Central memory CD8-positive, alpha-beta T cell (primary cell): Measurements from ENCODE around the gene PRKACA.

Experiments
- ATAC-seq: fragments of 150-1000 bp; cut with Tn5 transposase; replicated peaks from 2 replicates; pipeline ENCODE4 v1.10.0; 2022; ENCODE audit warnings: mild to moderate bottlenecking, moderate FRiP score, moderate number of reproducible peaks; ENCODE audit not compliant: poor library complexity, severe bottlenecking; ENCODE audit errors: extremely low read depth
- DNase-seq, 2 donors: peaks; one replicate each; pipeline ENCODE4 v3.0.0; 2021; ENCODE audit warnings: low spot score in 2 of 2
- H3K27ac Mint-ChIP-seq: one replicate; pipeline ENCODE4 v1.8.0; 2022; ENCODE audit warnings: low read depth, mild to moderate bottlenecking, moderate library complexity, mixed read lengths
- H3K27me3 Mint-ChIP-seq: one replicate; pipeline ENCODE4 v1.8.0; 2022; ENCODE audit warnings: mixed read lengths
- H3K36me3 Mint-ChIP-seq: one replicate; pipeline ENCODE4 v1.8.0; 2022; ENCODE audit warnings: mild to moderate bottlenecking, moderate library complexity, mixed read lengths; ENCODE audit not compliant: insufficient read depth
- H3K4me1 Mint-ChIP-seq: one replicate; pipeline ENCODE4 v1.8.0; 2022; ENCODE audit warnings: mixed read lengths
- H3K4me3 Mint-ChIP-seq: one replicate; pipeline ENCODE4 v1.8.0; 2022; ENCODE audit warnings: mild to moderate bottlenecking, moderate library complexity, mixed read lengths
- H3K9me3 Mint-ChIP-seq: one replicate; pipeline ENCODE4 v1.8.0; 2022; ENCODE audit warnings: mixed read lengths

Gene PRKACA

DNA sequence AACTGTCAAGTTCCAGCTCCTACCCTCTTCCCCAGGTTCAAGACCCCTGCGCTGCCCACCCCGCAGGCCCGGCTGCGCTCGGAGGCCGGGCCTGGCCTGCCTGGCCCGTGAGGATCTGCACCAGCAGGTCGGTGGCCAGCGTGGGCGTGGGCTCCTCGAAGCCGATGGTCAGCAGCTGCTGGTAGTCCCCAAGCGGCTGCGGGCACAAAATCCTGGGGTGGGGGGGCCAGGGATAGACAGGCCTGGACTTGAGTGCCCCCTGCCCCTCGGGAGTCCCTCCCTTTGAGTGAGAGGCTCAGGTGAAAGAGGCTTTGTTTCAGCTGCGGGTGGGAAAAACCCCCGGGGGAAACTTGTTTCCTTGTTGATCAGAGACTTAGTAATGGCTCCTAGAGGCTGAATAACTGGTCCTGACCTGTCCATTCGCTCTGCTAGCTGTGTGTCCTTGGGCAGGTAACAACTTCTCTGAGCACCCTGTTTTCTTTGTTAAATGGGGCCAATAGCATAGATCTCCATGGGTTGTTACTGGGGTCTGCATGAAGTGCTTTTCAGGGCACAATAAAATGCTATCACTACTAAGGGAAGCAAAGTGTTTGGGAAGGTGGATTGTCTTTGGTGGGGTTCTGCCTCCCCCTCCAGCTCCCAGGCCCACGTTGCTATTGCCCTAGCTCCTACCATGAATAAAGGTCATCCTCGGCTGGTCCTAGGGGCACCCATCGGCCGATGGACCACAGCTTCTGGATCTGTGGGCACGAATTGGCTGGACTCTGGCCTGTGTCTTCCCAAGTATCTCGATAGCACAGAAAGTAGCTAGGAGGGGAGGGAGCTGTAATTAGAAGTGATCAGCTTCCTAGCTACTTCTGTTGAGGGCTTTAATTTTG, 35.5 kb downstream of the PRKACA start:
- Mint-ChIP-seq H3K4me1 (peaks cover 11% of the 10 kb centered on the region), H3K9me3 (no peaks in the 10 kb centered on the region), H3K27me3 (no peaks in the 10 kb centered on the region), H3K36me3 (peaks cover 7% of the 10 kb centered on the region), H3K27ac (peak overlapping the region; percentile 94), H3K4me3 (peak overlapping the region; percentile 82)
- ATAC-seq (peak; percentile 34), DNase-seq (no peak)

DNA sequence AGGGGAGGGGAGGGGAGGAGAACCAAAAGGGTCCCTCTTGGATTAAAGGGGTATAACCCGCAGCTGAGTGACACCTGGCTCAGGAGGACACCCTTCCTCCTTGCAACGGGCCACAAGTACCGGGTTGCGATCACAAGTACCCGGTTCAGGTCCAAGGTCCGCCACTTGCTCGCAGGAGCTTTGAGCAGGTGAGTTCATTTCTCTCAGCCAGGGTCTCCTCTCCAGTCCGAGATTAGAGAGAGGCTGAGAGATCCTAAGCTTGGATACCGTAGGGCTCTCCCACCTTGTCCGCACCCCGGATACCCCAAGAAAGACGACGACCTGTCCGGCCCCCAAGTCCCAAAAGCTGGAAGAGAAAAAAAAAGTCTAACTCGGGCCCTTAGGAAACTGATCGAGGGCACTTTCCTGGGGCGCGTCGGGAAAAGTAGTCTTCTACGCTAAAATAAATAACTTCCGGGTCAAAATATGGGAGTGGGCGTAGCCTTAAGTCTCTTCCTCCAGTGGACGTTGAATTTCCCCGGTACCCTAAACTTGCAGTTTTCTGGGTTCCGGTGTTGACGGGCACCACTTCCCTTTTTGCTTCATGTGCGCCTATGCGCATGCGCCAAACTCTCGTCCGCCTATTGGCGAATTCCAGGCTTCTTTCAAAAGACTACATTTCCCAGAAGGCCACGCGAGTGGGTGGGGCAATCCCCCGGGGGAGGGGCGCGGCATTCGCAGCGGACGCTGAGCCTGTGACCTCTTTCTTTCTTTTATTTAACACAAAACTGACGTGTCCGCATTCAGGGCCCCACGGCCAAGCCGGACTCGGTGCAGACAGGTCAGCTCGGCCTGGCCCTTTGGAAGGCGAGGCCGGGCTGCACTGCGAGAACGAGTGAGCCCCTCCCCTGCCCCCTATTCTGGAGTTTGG, 36.4 kb downstream of the PRKACA start:
- ATAC-seq, result peak; percentile 96
- Mint-ChIP-seq H3K9me3 (no peaks in the 10 kb centered on the region), H3K4me1 (peaks cover 11% of the 10 kb centered on the region), H3K27ac (peak overlapping the region; percentile 94), H3K4me3 (peak overlapping the region; percentile 82), H3K36me3 (peaks cover 9% of the 10 kb centered on the region), H3K27me3 (no peaks in the 10 kb centered on the region)
- peak; percentile 100 for DNase-seq

DNA sequence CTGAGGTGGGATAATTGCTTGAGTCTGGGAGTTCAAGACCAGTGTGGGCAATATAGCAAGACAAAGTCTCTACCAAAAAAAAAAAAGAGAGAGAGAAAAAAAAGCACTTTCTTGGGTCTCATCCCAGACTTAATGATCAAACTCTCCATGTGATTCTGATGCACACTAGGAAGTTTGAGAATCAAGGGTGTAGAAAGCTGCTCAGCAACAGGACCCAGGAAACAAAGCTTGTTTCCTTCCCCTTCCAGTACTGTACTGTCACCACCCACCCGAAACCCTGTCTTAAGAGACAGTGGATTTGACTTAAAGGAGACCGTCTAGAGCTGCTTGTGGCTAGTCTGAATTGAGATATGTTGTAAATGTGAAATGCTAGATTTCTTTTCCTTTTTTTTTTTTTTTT, 39.2 kb downstream of the PRKACA start:
- DNase-seq (no peak), ATAC-seq (no peak)
- H3K4me1 Mint-ChIP-seq, result peaks cover 26% of the 10 kb centered on the region
- no peak overlapping the region for H3K27ac Mint-ChIP-seq
- no peaks in the 10 kb centered on the region for H3K27me3 Mint-ChIP-seq
- no peaks in the 10 kb centered on the region for H3K9me3 Mint-ChIP-seq
- no peak overlapping the region for H3K4me3 Mint-ChIP-seq
- peaks cover 21% of the 10 kb centered on the region for H3K36me3 Mint-ChIP-seq

DNA sequence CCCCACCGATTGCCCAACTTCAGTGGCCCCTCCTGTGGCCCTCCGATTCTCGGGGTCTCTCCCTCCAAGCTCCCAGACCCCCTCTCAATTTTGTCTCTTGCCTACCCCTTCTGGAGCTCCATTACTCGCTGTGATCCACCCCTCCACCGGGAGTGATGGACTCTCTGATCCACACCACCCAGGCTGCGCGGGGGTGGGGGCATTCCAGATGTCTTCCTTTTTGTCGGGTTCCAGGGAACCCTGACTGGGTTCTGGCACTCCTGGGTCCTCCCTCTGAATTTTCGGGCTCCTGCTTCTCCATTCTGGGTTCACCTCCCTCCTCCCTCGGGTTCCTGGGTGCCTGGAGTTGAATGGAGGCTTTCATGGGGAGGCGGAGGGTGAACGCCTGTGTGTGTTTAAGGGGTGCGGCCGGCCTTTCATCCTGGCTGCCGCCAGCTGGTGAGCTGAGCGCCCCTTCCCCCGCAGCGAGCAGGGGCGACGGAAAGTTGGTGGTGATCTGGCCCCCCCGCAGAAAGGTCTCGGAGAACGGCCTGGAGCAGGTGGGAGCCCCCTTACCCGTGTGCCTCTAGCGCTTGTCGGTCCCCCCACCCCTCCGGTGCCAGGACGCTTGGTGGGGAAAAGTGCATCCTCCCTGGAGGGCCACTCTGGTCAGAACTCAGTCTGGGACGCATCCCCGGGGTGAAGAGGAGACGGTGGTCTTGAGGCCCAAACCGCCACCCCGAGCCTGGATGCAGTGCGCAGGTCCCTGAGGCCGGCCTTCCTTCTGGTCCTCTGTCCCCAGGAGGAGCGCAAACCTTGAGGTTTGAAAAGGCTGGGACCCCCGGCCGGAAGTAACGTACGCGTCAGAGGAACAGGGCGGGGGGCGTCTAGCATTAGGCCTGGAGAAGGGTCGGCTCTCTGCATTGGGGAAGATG, 43.4 kb downstream of the PRKACA start:
- Mint-ChIP-seq H3K4me1 (peaks cover 15% of the 10 kb centered on the region), H3K27ac (peak overlapping the region; percentile 97), H3K9me3 (no peaks in the 10 kb centered on the region), H3K27me3 (no peaks in the 10 kb centered on the region), H3K36me3 (peaks cover 14% of the 10 kb centered on the region), H3K4me3 (peak overlapping the region; percentile 98)
- DNase-seq, result no peak
- ATAC-seq, result peak; percentile 9

DNA sequence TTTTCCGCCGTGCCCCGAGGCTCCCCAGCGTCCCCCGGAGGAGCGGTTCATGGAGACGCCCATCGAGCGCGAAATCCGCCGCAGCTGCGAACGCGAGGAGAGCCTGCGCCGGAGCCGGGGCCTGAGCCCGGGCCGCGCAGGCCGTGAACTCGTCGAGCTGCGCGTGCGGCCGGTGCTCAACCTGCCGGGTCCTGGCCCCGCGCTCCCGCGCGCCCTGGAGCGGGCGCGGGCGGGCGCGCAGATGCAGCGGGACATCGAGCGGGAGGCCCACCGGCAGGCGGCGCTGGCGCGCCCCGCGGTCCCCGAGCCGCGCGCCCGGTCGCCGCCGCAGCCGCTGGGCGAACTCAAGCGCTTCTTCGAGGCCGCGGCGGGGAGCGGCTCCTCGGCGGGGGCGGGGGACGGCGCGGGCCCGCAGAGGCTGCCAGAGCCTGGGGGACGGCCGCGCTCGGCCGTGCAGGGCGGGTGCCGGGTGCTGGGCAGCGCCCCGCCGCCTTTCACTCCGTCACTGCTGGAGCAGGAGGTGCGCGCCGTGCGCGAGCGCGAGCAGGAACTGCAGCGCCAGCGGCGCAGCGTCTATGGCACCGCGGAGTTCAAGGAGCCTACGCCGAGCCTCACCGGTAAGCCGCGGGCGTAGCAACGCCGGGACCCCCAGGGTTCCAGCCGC, 44.2 kb downstream of the PRKACA start:
- H3K4me1 Mint-ChIP-seq, result peaks cover 15% of the 10 kb centered on the region
- H3K36me3 Mint-ChIP-seq, result peaks cover 14% of the 10 kb centered on the region
- ATAC-seq (peak; percentile 74), DNase-seq (peak; percentile 70 to 72)
- H3K4me3 Mint-ChIP-seq, result peak overlapping the region; percentile 98
- H3K27me3 Mint-ChIP-seq, result no peaks in the 10 kb centered on the region
- no peaks in the 10 kb centered on the region for H3K9me3 Mint-ChIP-seq
- peak overlapping the region; percentile 97 for H3K27ac Mint-ChIP-seq

DNA sequence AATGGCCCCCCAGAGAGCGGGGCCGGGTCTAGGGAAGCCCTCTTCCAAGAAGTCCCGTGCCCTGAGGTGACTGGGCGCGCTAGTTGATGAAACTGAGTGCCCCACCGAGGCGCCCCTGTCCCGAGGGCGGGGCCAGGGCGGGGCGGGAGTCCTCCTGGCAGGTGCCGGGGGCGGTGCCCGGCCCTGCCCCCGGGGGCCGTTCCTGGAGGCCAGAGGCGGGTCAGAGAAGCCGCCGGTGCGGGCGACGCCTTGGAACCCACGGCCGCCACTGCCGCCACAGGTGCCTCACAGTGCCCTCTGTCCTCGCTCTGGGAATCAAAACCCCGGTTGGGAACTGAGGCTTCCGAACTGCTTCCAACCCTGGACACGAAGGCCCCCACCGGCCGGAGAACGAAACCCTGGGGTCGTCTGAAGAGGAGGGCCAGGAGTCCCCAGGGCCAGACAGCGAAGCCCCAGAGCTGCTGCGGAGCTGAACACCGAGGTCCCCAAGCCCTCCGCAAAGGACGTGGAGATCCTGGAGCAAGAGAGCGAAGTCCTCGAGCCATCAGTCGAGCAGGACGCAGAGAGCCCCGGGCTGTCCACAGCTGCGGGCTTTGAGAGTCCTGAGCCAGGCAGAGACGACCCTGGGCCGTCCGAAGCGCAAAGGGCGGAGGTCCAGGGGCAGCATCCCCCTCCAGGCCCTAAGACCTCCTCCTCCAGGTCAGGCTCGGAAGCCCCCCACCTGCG, 44.9 kb downstream of the PRKACA start, which contains the start of gene MISP3:
TSS of gene MISP3 (plus strand) at position 252 of the 726 bp plus-strand sequence. CDS start 524 bp downstream, outside the sequence.
- Mint-ChIP-seq H3K27me3 (no peaks in the 10 kb centered on the region), H3K27ac (peak within 1 kb of the TSS; percentile 97), H3K9me3 (no peaks in the 10 kb centered on the region), H3K4me1 (peaks cover 15% of the 10 kb centered on the region), H3K36me3 (peaks cover 14% of the 10 kb centered on the region), H3K4me3 (peak within 1 kb of the TSS; percentile 98)
- ATAC-seq (peak; percentile 10), DNase-seq (no peak)

DNA sequence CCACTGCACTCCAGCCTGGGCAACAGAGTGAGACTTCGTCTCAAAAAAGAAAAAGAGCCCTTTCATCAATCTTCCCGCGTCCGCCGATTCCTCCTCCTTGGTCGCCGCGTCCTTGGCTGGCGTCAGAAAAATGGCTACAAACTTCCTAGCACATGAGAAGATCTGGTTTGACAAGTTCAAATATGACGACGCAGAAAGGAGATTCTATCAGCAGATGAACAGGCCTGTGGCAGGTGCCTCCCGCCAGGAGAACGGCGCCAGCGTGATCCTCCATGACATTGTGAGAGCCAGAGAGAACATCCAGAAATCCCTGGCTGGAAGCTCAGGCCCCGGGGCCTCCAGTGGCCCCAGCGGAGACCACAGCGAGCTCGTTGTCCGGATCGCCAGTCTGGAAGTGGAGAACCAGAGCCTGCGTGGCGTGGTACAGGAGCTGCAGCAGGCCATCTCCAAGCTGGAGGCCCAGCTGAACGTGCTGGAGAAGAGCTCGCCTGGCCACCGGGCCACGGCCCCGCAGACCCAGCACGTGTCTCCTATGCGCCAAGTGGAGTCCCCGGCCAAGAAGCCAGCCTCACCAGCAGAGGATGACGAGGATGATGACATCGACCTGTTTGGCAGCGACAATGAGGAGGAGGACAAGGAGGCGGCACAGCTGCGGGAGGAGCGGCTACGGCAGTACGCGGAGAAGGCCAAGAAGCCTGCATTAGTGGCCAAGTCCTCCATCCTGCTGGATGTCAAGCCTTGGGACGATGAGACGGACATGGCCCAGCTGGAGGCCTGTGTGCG, 47.1 kb downstream of the PRKACA start:
- peaks cover 10% of the 10 kb centered on the region for H3K27me3 Mint-ChIP-seq
- no peak for ATAC-seq

DNA sequence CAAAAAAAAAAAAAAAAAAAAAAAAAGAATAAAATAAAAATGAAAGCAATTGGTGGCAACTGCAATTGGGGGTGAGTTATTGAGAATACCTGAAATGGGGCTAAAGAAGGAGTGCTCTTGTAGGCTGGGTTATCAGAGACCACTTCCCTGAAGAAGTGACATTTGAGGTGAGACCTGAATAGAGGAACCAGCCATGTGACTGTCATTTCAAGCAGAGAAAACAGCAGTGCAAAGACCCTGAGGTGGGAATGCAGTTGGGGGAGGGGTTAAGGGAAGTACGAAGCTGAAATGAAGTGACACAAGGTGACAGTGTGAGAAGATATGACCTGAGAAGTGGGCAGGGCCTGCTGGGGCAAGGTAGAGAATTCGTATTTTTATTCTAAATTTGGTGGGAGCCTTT, 51.4 kb downstream of the PRKACA start:
- Mint-ChIP-seq H3K4me3 (no peak overlapping the region), H3K36me3 (no peaks in the 10 kb centered on the region)

More for the DNA sequence above, 47.1 kb downstream of the PRKACA start:
- Mint-ChIP-seq H3K4me1 (peaks cover 15% of the 10 kb centered on the region), H3K4me3 (peak overlapping the region; percentile 43), H3K9me3 (no peaks in the 10 kb centered on the region), H3K36me3 (peaks cover 10% of the 10 kb centered on the region), H3K27ac (peak overlapping the region; percentile 55)
- DNase-seq, result no peak

DNA sequence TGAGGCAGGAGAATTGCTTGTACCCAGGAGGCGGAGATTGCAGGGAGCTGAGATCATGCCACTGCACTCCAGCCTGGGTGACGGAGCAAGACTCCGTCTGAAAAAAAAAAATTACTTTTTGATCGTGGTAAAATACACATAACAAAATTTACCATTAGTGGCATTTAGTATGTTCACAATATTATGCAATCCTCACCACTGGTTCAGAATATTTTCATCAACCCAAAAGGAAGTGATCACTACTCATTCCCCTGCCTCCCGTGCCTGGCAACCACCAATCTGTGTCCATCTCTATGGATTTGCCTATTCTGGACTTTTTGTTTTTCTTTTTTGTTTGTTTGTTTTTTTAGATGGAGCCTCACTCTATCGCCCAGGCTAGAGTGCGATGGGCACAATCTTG, 54.5 kb downstream of the PRKACA start:
- DNase-seq (no peak), ATAC-seq (no peak)
- Mint-ChIP-seq H3K4me1 (peaks cover 12% of the 10 kb centered on the region), H3K27ac (no peak overlapping the region), H3K4me3 (no peak overlapping the region), H3K27me3 (peaks cover 46% of the 10 kb centered on the region), H3K9me3 (no peaks in the 10 kb centered on the region), H3K36me3 (peaks cover 2% of the 10 kb centered on the region)

More for the DNA sequence above, 51.4 kb downstream of the PRKACA start:
- no peak for ATAC-seq
- DNase-seq, result no peak
- Mint-ChIP-seq H3K4me1 (no peaks in the 10 kb centered on the region), H3K27ac (no peak overlapping the region), H3K9me3 (no peaks in the 10 kb centered on the region), H3K27me3 (peaks cover 16% of the 10 kb centered on the region)

DNA sequence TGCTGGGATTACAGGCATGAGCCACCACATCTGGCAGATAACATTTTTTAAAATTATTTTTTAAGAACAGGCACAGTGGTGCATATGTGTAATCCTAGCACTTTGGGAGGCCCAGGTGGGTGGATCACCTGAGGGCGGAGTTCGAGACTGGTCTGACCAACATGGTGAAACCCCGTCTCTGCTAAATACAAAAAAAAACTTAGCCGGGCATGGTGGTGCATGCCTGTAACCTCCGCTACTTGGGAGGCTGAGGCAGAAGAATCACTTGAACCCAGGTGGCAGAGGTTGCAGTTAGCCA, 55.1 kb downstream of the PRKACA start:
- no peaks in the 10 kb centered on the region for H3K9me3 Mint-ChIP-seq
- no peak for DNase-seq
- peaks cover 2% of the 10 kb centered on the region for H3K36me3 Mint-ChIP-seq
- H3K27ac Mint-ChIP-seq, result no peak overlapping the region
- H3K4me1 Mint-ChIP-seq, result peaks cover 16% of the 10 kb centered on the region
- no peak overlapping the region for H3K4me3 Mint-ChIP-seq
- no peak for ATAC-seq
- peaks cover 52% of the 10 kb centered on the region for H3K27me3 Mint-ChIP-seq
